ENCODE data around the gene GADL1. TPM values are rescaled to one million over a fixed set of nuclear protein-coding genes. Genes with fewer than 3 reads are reported as not detected.

The GADL1 gene
- polyA plus RNA-seq, 3 donors: not detected

GRCh38 chr3:30872879-30873278, 21.6 kb downstream of the GADL1 start:
- TF ChIP-seq CTCF (IDR thresholded peaks at IDR 0.05): no peak
- intact Hi-C loops (cut with micrococcal nuclease): no loop called here
- peaks cover 0 to 3% (median 0%) of the 10 kb centered on the region in 7 donors for H3K9me3 Mint-ChIP-seq

GRCh38 chr3:30871720-30872119, 22.7 kb downstream of the GADL1 start:
- Mint-ChIP-seq H3K9me3 (peaks cover 0 to 2% (median 0%) of the 10 kb centered on the region in 7 donors), H3K36me3 (no peaks in the 10 kb centered on the region), H3K4me1 (no peaks in the 10 kb centered on the region), H3K27me3 (ENCODE audit: low read depth in 3 of 3) (peaks cover 0 to 2% (median 0%) of the 10 kb centered on the region in 3 donors), H3K4me3 (no peak overlapping the region), H3K27ac (no peak overlapping the region)
- intact Hi-C loops (cut with micrococcal nuclease): no loop called here
- no peak overlapping the region for H3K27ac ChIP-seq (ENCODE audit: low read depth in 1 of 2, low read length in 2 of 2)
- DNase-seq: no peak
- no peak for TF ChIP-seq CTCF (IDR thresholded peaks at IDR 0.05)
- no peaks in the 10 kb centered on the region for H3K27me3 ChIP-seq (ENCODE audit: control insufficient read depth in 2 of 2, insufficient read depth in 2 of 2, low read length in 2 of 2)
- H3K9me3 ChIP-seq (replicated peaks in 1 of 2; ENCODE audit: control insufficient read depth in 1 of 2, insufficient read depth in 1 of 2, low read length in 2 of 2): no peaks in the 10 kb centered on the region
- H2AFZ ChIP-seq (ENCODE audit: insufficient read depth, low read depth, low read length, poor library complexity, severe bottlenecking): no peak overlapping the region
- no peaks in the 10 kb centered on the region for H3K4me1 ChIP-seq (ENCODE audit: control insufficient read depth in 1 of 2, insufficient read depth in 2 of 2, low read length in 2 of 2)
- H3K79me2 ChIP-seq (ENCODE audit: insufficient read depth, low read length): no peaks in the 10 kb centered on the region
- H3K36me3 ChIP-seq (replicated peaks in 1 of 2; ENCODE audit: control insufficient read depth in 1 of 2, insufficient read depth in 2 of 2, low read length in 2 of 2): no peaks in the 10 kb centered on the region
- WGBS (ENCODE audit: insufficient coverage): 100% methylated on average over 1 of the region's 2 CpGs
- H4K20me1 ChIP-seq (ENCODE audit: insufficient read depth, low read length): no peaks in the 10 kb centered on the region
- no peak overlapping the region for H3K4me3 ChIP-seq (replicated peaks in 1 of 3; ENCODE audit: low read depth in 2 of 3, low read length in 3 of 3)
- H3K9ac ChIP-seq (ENCODE audit: insufficient read depth, low read length, poor library complexity, severe bottlenecking): no peak overlapping the region
- H3K4me2 ChIP-seq (replicated peaks; ENCODE audit: extremely low read depth, low read length, poor library complexity, severe bottlenecking): no peak overlapping the region

More at GRCh38 chr3:30872879-30873278, 21.6 kb downstream of the GADL1 start:
- no peak overlapping the region for H3K4me3 Mint-ChIP-seq
- H3K9me3 ChIP-seq (replicated peaks in 1 of 2; ENCODE audit: control insufficient read depth in 1 of 2, insufficient read depth in 1 of 2, low read length in 2 of 2): no peaks in the 10 kb centered on the region
- H3K36me3 ChIP-seq (replicated peaks in 1 of 2; ENCODE audit: control insufficient read depth in 1 of 2, insufficient read depth in 2 of 2, low read length in 2 of 2): no peaks in the 10 kb centered on the region
- DNase-seq: no peak
- no peaks in the 10 kb centered on the region for H4K20me1 ChIP-seq (ENCODE audit: insufficient read depth, low read length)
- H3K4me2 ChIP-seq (replicated peaks; ENCODE audit: extremely low read depth, low read length, poor library complexity, severe bottlenecking): no peak overlapping the region
- H3K36me3 Mint-ChIP-seq: no peaks in the 10 kb centered on the region
- no peaks in the 10 kb centered on the region for H3K27me3 ChIP-seq (ENCODE audit: control insufficient read depth in 2 of 2, insufficient read depth in 2 of 2, low read length in 2 of 2)
- H3K79me2 ChIP-seq (ENCODE audit: insufficient read depth, low read length): no peaks in the 10 kb centered on the region
- H3K4me3 ChIP-seq (replicated peaks in 1 of 3; ENCODE audit: low read depth in 2 of 3, low read length in 3 of 3): no peak overlapping the region
- no peak overlapping the region for H3K27ac ChIP-seq (ENCODE audit: low read depth in 1 of 2, low read length in 2 of 2)
- no peak overlapping the region for H3K27ac Mint-ChIP-seq
- H3K4me1 ChIP-seq (ENCODE audit: control insufficient read depth in 1 of 2, insufficient read depth in 2 of 2, low read length in 2 of 2): no peaks in the 10 kb centered on the region
- H2AFZ ChIP-seq (ENCODE audit: insufficient read depth, low read depth, low read length, poor library complexity, severe bottlenecking): no peak overlapping the region
- H3K4me1 Mint-ChIP-seq: no peaks in the 10 kb centered on the region
- no peak overlapping the region for H3K9ac ChIP-seq (ENCODE audit: insufficient read depth, low read length, poor library complexity, severe bottlenecking)
- peaks cover 0 to 2% (median 0%) of the 10 kb centered on the region in 3 donors for H3K27me3 Mint-ChIP-seq (ENCODE audit: low read depth in 3 of 3)

Data from CD14-positive monocyte (primary cell).